Measurements from ENCODE around the gene VPREB3. TPM values are rescaled to one million over a fixed set of nuclear protein-coding genes. Genes with fewer than 3 reads are reported as not detected.

The VPREB3 gene
- total and polyA plus RNA-seq, 2 of the 8 experiments (the other 6 are each of a cell fraction or from before 2014, with no cell fraction given) = 0.52 to 4.6 TPM

DNA sequence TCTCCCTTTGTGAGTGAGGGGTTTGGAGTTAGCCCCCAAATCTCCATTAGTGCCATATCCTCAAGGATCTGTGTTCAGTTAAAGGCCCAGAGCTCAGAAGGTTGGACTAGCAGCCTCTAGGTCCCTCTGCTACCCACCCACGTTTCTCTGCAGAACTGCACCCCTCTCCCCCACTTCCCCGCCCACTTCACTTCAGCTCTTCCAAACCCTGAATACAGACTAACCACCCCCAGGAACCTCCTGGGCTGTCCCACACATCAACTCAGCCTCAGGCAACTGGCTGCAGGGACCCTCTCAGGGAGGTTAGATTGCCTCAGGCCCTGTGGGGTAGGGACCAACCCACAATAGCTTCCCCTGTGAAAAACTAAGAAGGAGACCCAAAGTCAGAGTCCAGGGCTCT lies 840 bp downstream of the VPREB3 start:
- Histone ChIP-seq H3K18ac (ENCODE audit: extremely low read depth, low read length) (no peak overlapping the region), H4K91ac (replicated peaks; ENCODE audit: insufficient read length, low read length) (no peak overlapping the region), H3K4me1 (replicated peaks in 1 of 4; ENCODE audit: control insufficient read depth in 3 of 4, insufficient read depth in 4 of 4, low read length in 3 of 4) (peaks cover 0 to 6% (median 2%) of the 10 kb centered on the region in 4 experiments; a peak in 4 of 7 replicates), H3K23ac (ENCODE audit: insufficient read length) (no peak overlapping the region), H3K4ac (replicated peaks; ENCODE audit: insufficient read length, low read depth, low read length) (no peak overlapping the region), H4K8ac (ENCODE audit: extremely low read depth, insufficient read depth, low read length) (peak overlapping the region; percentile 15; the same call in 1 of the 2 replicates), H3K14ac (ENCODE audit: insufficient read length) (no peak overlapping the region), H3K27ac (ENCODE audit: low read depth, low read length) (no peak overlapping the region), H3K9ac (replicated peaks in 1 of 4; ENCODE audit: extremely low read depth in 1 of 4, low read depth in 3 of 4, low read length in 3 of 4) (no peak overlapping the region), H2BK20ac (ENCODE audit: low read length) (no peak overlapping the region), H3K79me2 (ENCODE audit: control insufficient read depth in 1 of 2, insufficient read depth in 2 of 2, low read length in 2 of 2) (no peaks in the 10 kb centered on the region), H2BK12ac (ENCODE audit: low read depth, low read length) (no peak overlapping the region), H3K79me1 (ENCODE audit: low read depth, low read length) (no peaks in the 10 kb centered on the region), H2BK15ac (ENCODE audit: low read length) (0 out of 2 replicates have a peak overlapping the region, but pooled peaks have one; percentile 12), H3K36me3 (ENCODE audit: control insufficient read depth in 2 of 4, insufficient read depth in 4 of 4, low read length in 3 of 4) (no peaks in the 10 kb centered on the region), H2BK5ac (ENCODE audit: low read depth, low read length) (no peak overlapping the region), H3K56ac (replicated peaks; ENCODE audit: insufficient read length, low read depth, low read length) (no peak overlapping the region), H4K5ac (ENCODE audit: insufficient read length, low read depth, low read length) (no peak overlapping the region), H3K23me2 (ENCODE audit: low read depth, low read length) (peaks cover 13% of the 10 kb centered on the region; the same call in 1 of the 2 replicates), H2AK5ac (ENCODE audit: low read depth, low read length) (no peak overlapping the region), H3K9me3 (ENCODE audit: insufficient read depth in 2 of 2, low read depth in 1 of 2, low read length in 1 of 2) (no peaks in the 10 kb centered on the region), H4K20me1 (replicated peaks in 1 of 2; ENCODE audit: control insufficient read depth in 1 of 2, insufficient read depth in 2 of 2, low read length in 2 of 2) (no peaks in the 10 kb centered on the region), H3K4me2 (ENCODE audit: insufficient read depth in 1 of 2, low read depth in 2 of 2, low read length in 2 of 2) (no peak overlapping the region), H2AFZ (ENCODE audit: low read length) (no peak overlapping the region), H3K27me3 (replicated peaks in 1 of 4; ENCODE audit: control insufficient read depth in 3 of 4, extremely low read depth in 1 of 4, insufficient read depth in 3 of 4, low read length in 3 of 4) (no peaks in the 10 kb centered on the region), H3K4me3 (ENCODE audit: extremely low read depth in 1 of 4, insufficient read depth in 2 of 4, low read depth in 3 of 4, low read length in 4 of 4) (no peak overlapping the region), H2BK120ac (replicated peaks; ENCODE audit: low read depth, low read length) (no peak overlapping the region)
- no peak for FAIRE-seq
- no peak for TF ChIP-seq ZNF274 (IDR thresholded peaks at IDR 0.05; ENCODE audit: borderline replicate concordance, extremely low read depth, low read length)
- no peak for TF ChIP-seq SP1 (IDR thresholded peaks at IDR 0.05; ENCODE audit: low read depth, low read length)
- TF ChIP-seq RBBP5 (IDR thresholded peaks at IDR 0.05; ENCODE audit: borderline replicate concordance, low read depth, low read length) = no peak
- TF ChIP-seq SIN3A (conservative IDR thresholded peaks at IDR 0.05 in 1 of 2, IDR thresholded peaks at IDR 0.05 in 1 of 2; ENCODE audit: low read depth in 1 of 2, low read length in 2 of 2) = no peak
- TF ChIP-seq KDM1A (IDR thresholded peaks at IDR 0.05; ENCODE audit: borderline replicate concordance, low read length) = no peak
- TF ChIP-seq SAP30 (IDR thresholded peaks at IDR 0.05; ENCODE audit: insufficient read depth, insufficient replicate concordance, low read length) = no peak
- no peak for TF ChIP-seq SRF (IDR thresholded peaks at IDR 0.05; ENCODE audit: low read depth, low read length)
- no peak for TF ChIP-seq GTF2F1 (IDR thresholded peaks at IDR 0.05; ENCODE audit: borderline replicate concordance, low read depth, low read length)
- no peak for TF ChIP-seq JUND (IDR thresholded peaks at IDR 0.05; ENCODE audit: low read length)
- ChIA-PET POLR2A (ENCODE audit: partially characterized antibody) (interaction anchor here (2.3 to 5.3 kb wide), 2 partner anchors 9 to 13 kb away, joined by 5 to 22 read pairs; partner anchors contain the start of genes C22orf15 and CHCHD10), CTCF (ENCODE audit: partially characterized antibody) (interaction anchor here (0.9 to 2.2 kb wide), 5 partner anchors 14 to 36 kb away, joined by 4 to 7 read pairs (median 6); partner anchors contain the start of gene CHCHD10)
- DNase-seq (ENCODE audit: low read depth in 1 of 2, low spot score in 2 of 2) = no peak
- WGBS, 2 experiments (ENCODE audit: extremely low coverage in 1 of 2, insufficient coverage in 1 of 2, insufficient read length in 1 of 2, insufficient replicate concordance in 2 of 2, low coverage in 1 of 2, low lambda C conversion rate in 2 of 2, missing lambda C conversion rate in 1 of 2) = 100% methylated on average over 2 of the region's 2 CpGs; no CpG with 5 or more reads in 1 of the 2 experiments
